Measurements from ENCODE around the gene CAMKMT.

Gene CAMKMT

GRCh38 chr2:44799105-44799504, 437.4 kb downstream of the CAMKMT start:
- Histone ChIP-seq H3K36me3 (ENCODE audit: control insufficient read depth, insufficient read depth, low read length, severe bottlenecking) (no peaks in the 10 kb centered on the region), H3K4me1 (ENCODE audit: control insufficient read depth, insufficient read depth, low read length) (peaks cover 4% of the 10 kb centered on the region), H3K27me3 (replicated peaks; ENCODE audit: control insufficient read depth, insufficient read depth, low read length) (peaks cover 62% of the 10 kb centered on the region), H3K9me3 (ENCODE audit: control insufficient read depth, low read length) (peaks cover 10% of the 10 kb centered on the region), H3K4me3 (ENCODE audit: low read length) (no peak overlapping the region), H3K9ac (ENCODE audit: low read length) (no peak overlapping the region)
- no peak for DNase-seq (ENCODE audit: low read depth)

- Histone ChIP-seq H3K4me3 (ENCODE audit: low read length) (no peak overlapping the region), H3K27me3 (replicated peaks; ENCODE audit: control insufficient read depth, insufficient read depth, low read length) (peaks cover 68% of the 10 kb centered on the region), H3K4me1 (ENCODE audit: control insufficient read depth, insufficient read depth, low read length) (peaks cover 4% of the 10 kb centered on the region), H3K9me3 (ENCODE audit: control insufficient read depth, low read length) (peaks cover 10% of the 10 kb centered on the region), H3K9ac (ENCODE audit: low read length) (no peak overlapping the region), H3K36me3 (ENCODE audit: control insufficient read depth, insufficient read depth, low read length, severe bottlenecking) (no peaks in the 10 kb centered on the region)
- DNase-seq (ENCODE audit: low read depth), result no peak
Observed at GRCh38 chr2:44799754-44800153, 438.0 kb downstream of the CAMKMT start.

GRCh38 chr2:44801289-44801840, 439.6 kb downstream of the CAMKMT start:
- Histone ChIP-seq H3K9ac (ENCODE audit: low read length) (no peak overlapping the region), H3K9me3 (ENCODE audit: control insufficient read depth, low read length) (peaks cover 10% of the 10 kb centered on the region), H3K27me3 (replicated peaks; ENCODE audit: control insufficient read depth, insufficient read depth, low read length) (peaks cover 84% of the 10 kb centered on the region), H3K4me3 (ENCODE audit: low read length) (no peak overlapping the region), H3K4me1 (ENCODE audit: control insufficient read depth, insufficient read depth, low read length) (peaks cover 4% of the 10 kb centered on the region), H3K36me3 (ENCODE audit: control insufficient read depth, insufficient read depth, low read length, severe bottlenecking) (no peaks in the 10 kb centered on the region)
- DNase-seq (ENCODE audit: low read depth), result no peak

- H3K9ac ChIP-seq (ENCODE audit: low read length), result no peak overlapping the region
- H3K27me3 ChIP-seq (replicated peaks; ENCODE audit: control insufficient read depth, insufficient read depth, low read length), result peaks cover 91% of the 10 kb centered on the region
- no peak overlapping the region for H3K4me3 ChIP-seq (ENCODE audit: low read length)
- H3K9me3 ChIP-seq (ENCODE audit: control insufficient read depth, low read length), result peaks cover 16% of the 10 kb centered on the region
- DNase-seq (ENCODE audit: low read depth), result no peak
- H3K4me1 ChIP-seq (ENCODE audit: control insufficient read depth, insufficient read depth, low read length), result peaks cover 2% of the 10 kb centered on the region
- no peaks in the 10 kb centered on the region for H3K36me3 ChIP-seq (ENCODE audit: control insufficient read depth, insufficient read depth, low read length, severe bottlenecking)
Observed at GRCh38 chr2:44801841-44802776, 440.4 kb downstream of the CAMKMT start.

GRCh38 chr2:44802777-44803424, 441.2 kb downstream of the CAMKMT start:
- H3K27me3 ChIP-seq (replicated peaks; ENCODE audit: control insufficient read depth, insufficient read depth, low read length), result peaks cover 96% of the 10 kb centered on the region

GRCh38 chr2:44804406-44805265, 442.9 kb downstream of the CAMKMT start:
- H3K4me3 ChIP-seq (ENCODE audit: low read length), result no peak overlapping the region
- DNase-seq (ENCODE audit: low read depth), result no peak
- no peaks in the 10 kb centered on the region for H3K4me1 ChIP-seq (ENCODE audit: control insufficient read depth, insufficient read depth, low read length)
- peaks cover 14% of the 10 kb centered on the region for H3K9me3 ChIP-seq (ENCODE audit: control insufficient read depth, low read length)
- H3K9ac ChIP-seq (ENCODE audit: low read length), result no peak overlapping the region
- peaks cover 98% of the 10 kb centered on the region for H3K27me3 ChIP-seq (replicated peaks; ENCODE audit: control insufficient read depth, insufficient read depth, low read length)
- no peaks in the 10 kb centered on the region for H3K36me3 ChIP-seq (ENCODE audit: control insufficient read depth, insufficient read depth, low read length, severe bottlenecking)

More at GRCh38 chr2:44802777-44803424, 441.2 kb downstream of the CAMKMT start:
- Histone ChIP-seq H3K36me3 (ENCODE audit: control insufficient read depth, insufficient read depth, low read length, severe bottlenecking) (no peaks in the 10 kb centered on the region), H3K4me3 (ENCODE audit: low read length) (no peak overlapping the region), H3K4me1 (ENCODE audit: control insufficient read depth, insufficient read depth, low read length) (no peaks in the 10 kb centered on the region), H3K9me3 (ENCODE audit: control insufficient read depth, low read length) (peaks cover 17% of the 10 kb centered on the region), H3K9ac (ENCODE audit: low read length) (no peak overlapping the region)
- no peak for DNase-seq (ENCODE audit: low read depth)

GRCh38 chr2:44805401-44806235, 443.9 kb downstream of the CAMKMT start:
- H3K9me3 ChIP-seq (ENCODE audit: control insufficient read depth, low read length), result peaks cover 7% of the 10 kb centered on the region
- H3K4me1 ChIP-seq (ENCODE audit: control insufficient read depth, insufficient read depth, low read length), result no peaks in the 10 kb centered on the region
- H3K4me3 ChIP-seq (ENCODE audit: low read length), result no peak overlapping the region
- H3K36me3 ChIP-seq (ENCODE audit: control insufficient read depth, insufficient read depth, low read length, severe bottlenecking), result no peaks in the 10 kb centered on the region
- H3K27me3 ChIP-seq (replicated peaks; ENCODE audit: control insufficient read depth, insufficient read depth, low read length), result peaks cover 95% of the 10 kb centered on the region
- no peak overlapping the region for H3K9ac ChIP-seq (ENCODE audit: low read length)
- no peak for DNase-seq (ENCODE audit: low read depth)

GRCh38 chr2:44807201-44808025, 445.7 kb downstream of the CAMKMT start:
- no peak for DNase-seq (ENCODE audit: low read depth)
- H3K4me1 ChIP-seq (ENCODE audit: control insufficient read depth, insufficient read depth, low read length), result no peaks in the 10 kb centered on the region
- no peak overlapping the region for H3K4me3 ChIP-seq (ENCODE audit: low read length)

GRCh38 chr2:44810892-44811530, 449.3 kb downstream of the CAMKMT start:
- DNase-seq (ENCODE audit: low read depth), result no peak
- Histone ChIP-seq H3K9me3 (ENCODE audit: control insufficient read depth, low read length) (peaks cover 7% of the 10 kb centered on the region), H3K4me3 (ENCODE audit: low read length) (no peak overlapping the region), H3K9ac (ENCODE audit: low read length) (no peak overlapping the region), H3K36me3 (ENCODE audit: control insufficient read depth, insufficient read depth, low read length, severe bottlenecking) (no peaks in the 10 kb centered on the region), H3K4me1 (ENCODE audit: control insufficient read depth, insufficient read depth, low read length) (no peaks in the 10 kb centered on the region), H3K27me3 (replicated peaks; ENCODE audit: control insufficient read depth, insufficient read depth, low read length) (peaks cover 73% of the 10 kb centered on the region)

More at GRCh38 chr2:44807201-44808025, 445.7 kb downstream of the CAMKMT start:
- no peaks in the 10 kb centered on the region for H3K36me3 ChIP-seq (ENCODE audit: control insufficient read depth, insufficient read depth, low read length, severe bottlenecking)
- H3K9ac ChIP-seq (ENCODE audit: low read length), result no peak overlapping the region
- H3K9me3 ChIP-seq (ENCODE audit: control insufficient read depth, low read length), result peaks cover 7% of the 10 kb centered on the region
- H3K27me3 ChIP-seq (replicated peaks; ENCODE audit: control insufficient read depth, insufficient read depth, low read length), result peaks cover 86% of the 10 kb centered on the region
